GM12878 (cell line): ENCODE data around the gene PLAC8L1. TPM values are rescaled to one million over a fixed set of nuclear protein-coding genes. Genes with fewer than 3 reads are reported as not detected.

Source experiments
- ATAC-seq: fragments of 200-7000 bp; cut with Tn5 transposase; 3 replicates; pipeline ENCODE4 v1.9.1; 2020; ENCODE audit warnings: mild to moderate bottlenecking, moderate library complexity
- BruUV-seq: library from RNA; stranded (reverse); fragments of 400-500 nt; replicated peaks from 2 replicates; lab custom pipeline; 2021; lab: Mats Ljungman, UMichigan
- CTCF ChIA-PET: fragments of 300-600 bp; sonication (Branson Sonifier 250); formaldehyde crosslinking; extraction: SDS; loops from one replicate; lab custom pipeline; 2021; ENCODE audit warnings: inconsistent platforms; lab: Yijun Ruan, JAX
- POLR2A ChIA-PET: fragments of 350-600 bp; formaldehyde crosslinking; extraction: SDS; loops from one replicate; lab custom pipeline; 2021; ENCODE audit warnings: inconsistent platforms; lab: Charles Lee
- RAD21 ChIA-PET: fragments of 300-600 bp; sonication (Branson Sonifier 250); formaldehyde crosslinking; loops from one replicate; lab custom pipeline; 2023; ENCODE audit warnings: antibody characterized with exemption; ENCODE audit not compliant: unreplicated experiment; lab: Charles Lee
- SMC1A ChIA-PET: fragments of 300-600 bp; sonication (Branson Sonifier 250); formaldehyde crosslinking; loops from one replicate; lab custom pipeline; 2023; ENCODE audit not compliant: unreplicated experiment, uncharacterized antibody; lab: Charles Lee
- DNase-seq: peaks from one replicate; pipeline ENCODE4 v3.0.0-alpha.2; 2011; ENCODE audit warnings: low read depth, low spot score
- FAIRE-seq: peaks from 3 replicates; lab custom pipeline; 2011; peaks lifted over from hg19 to GRCh38; lab: Jason Lieb, UNC
- H2AFZ ChIP-seq: 2 replicates; pipeline ENCODE4 v1.6.0; 2011; ENCODE audit warnings: low read depth, low read length, control low read depth; ENCODE audit not compliant: control insufficient read depth
- H3K27ac ChIP-seq: 2 replicates; pipeline ENCODE4 v1.5.1; 2011; ENCODE audit warnings: control low read depth; ENCODE audit not compliant: control insufficient read depth, insufficient read depth
- H3K27me3 ChIP-seq, 2 experiments: replicated peaks in 1 of 2; 2 replicates each; pipeline versions ENCODE4 v1.6.0 to v1.6.1; 2011; ENCODE audit warnings: low read length in 1 of 2; ENCODE audit not compliant: control insufficient read depth in 2 of 2, insufficient read depth in 2 of 2
- H3K36me3 ChIP-seq, 2 experiments: 2 replicates each; pipeline ENCODE4 v1.5.1; 2011; ENCODE audit warnings: low read length in 1 of 2; ENCODE audit not compliant: control insufficient read depth in 2 of 2, insufficient read depth in 2 of 2
- H3K4me1 ChIP-seq: 2 replicates; pipeline ENCODE4 v1.6.1; 2011; ENCODE audit warnings: mild to moderate bottlenecking, low read length, moderate library complexity, mixed read lengths; ENCODE audit not compliant: control insufficient read depth, insufficient read depth
- H3K4me2 ChIP-seq: 2 replicates; pipeline ENCODE4 v1.6.0; 2011; ENCODE audit warnings: control low read depth; ENCODE audit not compliant: control insufficient read depth, insufficient read depth
- H3K4me3 ChIP-seq: fragments of 200-600 bp; sonication (generic); 2 replicates; pipeline ENCODE4 v1.5.1; 2016
- H3K79me2 ChIP-seq: 2 replicates; pipeline ENCODE4 v1.6.0; 2011; ENCODE audit warnings: low read length; ENCODE audit not compliant: control insufficient read depth, insufficient read depth
- H3K9ac ChIP-seq: 2 replicates; pipeline ENCODE4 v1.8.0; 2011; ENCODE audit warnings: low read length, control low read depth, mixed read lengths; ENCODE audit not compliant: control insufficient read depth, insufficient read depth
- H3K9me3 ChIP-seq: replicated peaks from 3 replicates; pipeline ENCODE4 v1.5.1; 2011; ENCODE audit warnings: mild to moderate bottlenecking, low read length; ENCODE audit not compliant: control insufficient read depth, insufficient read depth
- H4K20me1 ChIP-seq: 2 replicates; pipeline ENCODE4 v1.6.0; 2011; ENCODE audit not compliant: control insufficient read depth, insufficient read depth
- ASH2L ChIP-seq: fragments of 300-600, 200-600 bp; sonication (generic); IDR thresholded peaks from 2 replicates; pipeline ENCODE4 v1.6.1; 2017; ENCODE audit warnings: low read depth, mild to moderate bottlenecking, borderline replicate concordance
- EP300 ChIP-seq, 2 experiments: fragments of 150-350 bp in 1 of 2; IDR thresholded peaks; 2 replicates each; pipeline ENCODE4 v1.6.1; 2011 to 2012; ENCODE audit warnings: low read depth in 2 of 2, low read length in 2 of 2, borderline replicate concordance in 1 of 2, improper control_type of control experiment in 1 of 2, inconsistent platforms in 1 of 2; ENCODE audit not compliant: control insufficient read depth in 1 of 2
- GATAD2B ChIP-seq: fragments of 450-650 bp; conservative IDR thresholded peaks from 2 replicates; pipeline ENCODE4 v1.6.1; 2017; ENCODE audit warnings: low read depth, mild to moderate bottlenecking, moderate library complexity
- MEF2A ChIP-seq: IDR thresholded peaks from 2 replicates; pipeline ENCODE4 v1.6.1; 2011; ENCODE audit warnings: low read depth, mild to moderate bottlenecking, low read length, moderate library complexity; ENCODE audit not compliant: insufficient read depth
- MTA2 ChIP-seq: fragments of 450-650 bp; IDR thresholded peaks from 2 replicates; pipeline ENCODE4 v1.6.1; 2016; ENCODE audit warnings: low read depth, mild to moderate bottlenecking, moderate library complexity
- MTA3 ChIP-seq: IDR thresholded peaks from 2 replicates; pipeline ENCODE4 v1.6.1; 2012; ENCODE audit warnings: low read length, inconsistent platforms, borderline replicate concordance
- NBN ChIP-seq: fragments of 450-650 bp; IDR thresholded peaks from 2 replicates; pipeline ENCODE4 v1.6.1; 2016
- NFIC ChIP-seq: IDR thresholded peaks from 2 replicates; pipeline ENCODE4 v1.6.1; 2012; ENCODE audit warnings: low read depth, mild to moderate bottlenecking, inconsistent platforms, low read length, moderate library complexity
- NFYA ChIP-seq: IDR thresholded peaks from 2 replicates; pipeline ENCODE4 v1.6.1; 2011; ENCODE audit warnings: low read depth, mild to moderate bottlenecking, low read length, improper control_type of control experiment, borderline replicate concordance
- WGBS: methylation state at CpG from one replicate; pipeline ENCODE4 v1.1.6; 2016; ENCODE audit warnings: low lambda C conversion rate; ENCODE audit not compliant: insufficient replicate concordance, insufficient coverage; ENCODE audit errors: missing lambda C conversion rate; 5-methylcytosine and 5-hydroxymethylcytosine counted together
- in situ Hi-C: fragments of 300-500 bp; cut with MboI; formaldehyde crosslinking; loops from 9 replicates; pipeline ENCODE4 v1.14.3; 2018; ENCODE audit warnings: mixed read lengths
- intact Hi-C: fragments of 100-400 bp; cut with micrococcal nuclease; formaldehyde crosslinking; loops from one replicate; pipeline ENCODE4 v1.14.2; 2022; ENCODE audit not compliant: unreplicated experiment
- polyA plus RNA-seq, 11 experiments: library from polyadenylated mRNA; depleted of rRNA in 4 of 11; unstranded in 6 of 11; stranded (reverse) in 5 of 11; fragments of >200 nt; fragmentation: Nextera tagmentation in 4 of 11; fragmentation: Illumina TruSeq in 1 of 11; extraction: Ambion mirVana in 4 of 11; extraction: Trizol in 1 of 11; gene quantifications; 1 replicate in 1 of 11; 2 replicates in 10 of 11; pipeline versions ENCODE4 v1.2.1 to v1.2.3, GENCODE V29; 2011 to 2016; ENCODE audit warnings: inconsistent platforms in 2 of 11, missing spikeins in 2 of 11, low read depth in 1 of 11
- total RNA-seq, 4 experiments: library from RNA; depleted of rRNA in 3 of 4; stranded (reverse); fragments of >200 nt in 3 of 4; fragmentation: Illumina TruSeq in 1 of 4; extraction: Trizol in 1 of 4; gene quantifications; 2 replicates each; pipeline versions ENCODE4 v1.2.1 to v1.2.3, GENCODE V29; 2013 to 2021
- TF ChIP-seq, protein P1 (sequence below): fragments of 450-650 bp; IDR thresholded peaks from 2 replicates; pipeline ENCODE4 v1.6.1; 2017; ENCODE audit warnings: mild to moderate bottlenecking, low read depth, inconsistent platforms; ENCODE audit not compliant: poor library complexity, severe bottlenecking
- TF ChIP-seq, protein P2 (sequence below): fragments of 450-650 bp; formaldehyde crosslinking; IDR thresholded peaks from 2 replicates; pipeline ENCODE4 v1.4.0; 2020; ENCODE audit warnings: mild to moderate bottlenecking, moderate library complexity

Gene PLAC8L1
- total and polyA plus RNA-seq, 10 of the 15 experiments (the other 5 are each of a cell fraction or from before 2014, with no cell fraction given): 0.17 to 0.39 (median 0.24) TPM; not detected in 4

DNA sequence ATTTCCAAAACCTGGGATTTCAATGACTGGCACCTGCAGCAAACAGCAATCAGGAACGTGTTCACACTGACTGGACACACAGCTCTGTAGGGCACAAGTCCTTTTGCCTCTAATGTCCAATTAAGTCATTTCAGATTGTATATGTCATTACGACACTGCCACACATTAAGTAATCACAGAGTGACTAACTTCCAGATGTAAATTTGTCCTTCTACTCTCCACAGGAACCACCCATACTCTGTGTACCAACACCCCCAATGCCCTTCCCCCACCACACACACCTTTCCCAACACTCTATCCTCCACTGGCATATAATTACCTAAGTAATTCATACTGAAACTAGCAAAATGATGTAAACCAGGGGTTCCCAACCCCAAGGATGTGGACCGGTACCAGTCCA lies 46.6 kb upstream of the PLAC8L1 start:
- Histone ChIP-seq H3K9ac (no peak overlapping the region), H4K20me1 (no peaks in the 10 kb centered on the region), H3K79me2 (no peaks in the 10 kb centered on the region), H3K4me2 (no peak overlapping the region), H3K4me1 (no peaks in the 10 kb centered on the region), H3K4me3 (no peak overlapping the region), H3K9me3 (no peaks in the 10 kb centered on the region), H3K27ac (no peak overlapping the region), H2AFZ (no peak overlapping the region), H3K27me3 (no peaks in the 10 kb centered on the region)
- ChIA-PET POLR2A (no interaction called here), RAD21 (no interaction called here), SMC1A (no interaction called here), CTCF (no interaction called here)
- FAIRE-seq (no peak), DNase-seq (no peak)
- WGBS: 67% methylated on average over 3 of the region's 3 CpGs
- no TSS peak for BruUV-seq
- intact Hi-C loops: no loop called here
- TF ChIP-seq NFYA (no peak), MTA3 (no peak), ASH2L (no peak), MEF2A (no peak), NBN (no peak), MTA2 (no peak)
- TF ChIP-seq, all 136 proteins: peak for 0
- in situ Hi-C loops: no loop called here
- no peak for ATAC-seq
- H3K36me3 ChIP-seq: peaks cover 0 to 32% of the 10 kb centered on the region in 2 experiments

DNA sequence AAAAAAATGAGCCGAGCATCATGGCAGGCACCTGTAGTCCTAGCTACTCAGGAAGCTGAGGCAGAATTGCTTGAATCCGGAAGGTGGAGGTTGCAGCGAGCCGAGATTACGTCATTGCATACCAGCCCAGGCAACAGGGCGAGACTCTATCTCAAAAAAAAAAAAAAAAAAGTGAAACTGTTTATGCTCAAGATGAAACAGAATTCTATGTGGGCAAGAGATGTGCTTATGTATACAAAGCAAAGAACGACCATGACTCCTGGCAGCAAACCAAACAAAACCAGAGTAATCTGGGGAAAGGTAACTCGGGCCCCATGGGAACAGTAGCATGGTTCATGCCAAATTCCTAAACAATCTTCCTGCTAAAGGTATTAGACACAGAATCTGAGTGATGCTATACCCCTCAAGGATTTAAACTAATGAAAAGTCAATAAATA lies 32.6 kb upstream of the PLAC8L1 start:
- Histone ChIP-seq H3K9me3 (no peaks in the 10 kb centered on the region), H3K36me3 (peaks cover 0 to 11% of the 10 kb centered on the region in 2 experiments; a peak in 1 of 4 replicates), H3K27ac (no peak overlapping the region), H3K4me3 (no peak overlapping the region), H3K79me2 (no peaks in the 10 kb centered on the region), H4K20me1 (no peaks in the 10 kb centered on the region; the same call in 1 of the 2 replicates), H3K4me2 (no peak overlapping the region), H2AFZ (no peak overlapping the region), H3K27me3 (no peaks in the 10 kb centered on the region), H3K4me1 (no peaks in the 10 kb centered on the region), H3K9ac (no peak overlapping the region)
- FAIRE-seq (no peak), DNase-seq (no peak), ATAC-seq (no peak)
- 81% methylated on average over 8 of the region's 8 CpGs for WGBS
- no TSS peak for BruUV-seq
- SMC1A ChIA-PET: no interaction called here
- RAD21 ChIA-PET: no interaction called here
- in situ Hi-C loops: no loop called here
- intact Hi-C loops: no loop called here
- POLR2A ChIA-PET: no interaction called here
- CTCF ChIA-PET: no interaction called here
- TF ChIP-seq, protein P1, sequence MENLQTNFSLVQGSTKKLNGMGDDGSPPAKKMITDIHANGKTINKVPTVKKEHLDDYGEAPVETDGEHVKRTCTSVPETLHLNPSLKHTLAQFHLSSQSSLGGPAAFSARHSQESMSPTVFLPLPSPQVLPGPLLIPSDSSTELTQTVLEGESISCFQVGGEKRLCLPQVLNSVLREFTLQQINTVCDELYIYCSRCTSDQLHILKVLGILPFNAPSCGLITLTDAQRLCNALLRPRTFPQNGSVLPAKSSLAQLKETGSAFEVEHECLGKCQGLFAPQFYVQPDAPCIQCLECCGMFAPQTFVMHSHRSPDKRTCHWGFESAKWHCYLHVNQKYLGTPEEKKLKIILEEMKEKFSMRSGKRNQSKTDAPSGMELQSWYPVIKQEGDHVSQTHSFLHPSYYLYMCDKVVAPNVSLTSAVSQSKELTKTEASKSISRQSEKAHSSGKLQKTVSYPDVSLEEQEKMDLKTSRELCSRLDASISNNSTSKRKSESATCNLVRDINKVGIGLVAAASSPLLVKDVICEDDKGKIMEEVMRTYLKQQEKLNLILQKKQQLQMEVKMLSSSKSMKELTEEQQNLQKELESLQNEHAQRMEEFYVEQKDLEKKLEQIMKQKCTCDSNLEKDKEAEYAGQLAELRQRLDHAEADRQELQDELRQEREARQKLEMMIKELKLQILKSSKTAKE: no peak
- TF ChIP-seq EP300 (IDR thresholded peaks at IDR 0.05; ENCODE audit: borderline replicate concordance in 1 of 2, control insufficient read depth in 1 of 2, low read depth in 2 of 2, low read length in 2 of 2) (no peak), NFIC (no peak), GATAD2B (no peak)
- TF ChIP-seq, protein P2, sequence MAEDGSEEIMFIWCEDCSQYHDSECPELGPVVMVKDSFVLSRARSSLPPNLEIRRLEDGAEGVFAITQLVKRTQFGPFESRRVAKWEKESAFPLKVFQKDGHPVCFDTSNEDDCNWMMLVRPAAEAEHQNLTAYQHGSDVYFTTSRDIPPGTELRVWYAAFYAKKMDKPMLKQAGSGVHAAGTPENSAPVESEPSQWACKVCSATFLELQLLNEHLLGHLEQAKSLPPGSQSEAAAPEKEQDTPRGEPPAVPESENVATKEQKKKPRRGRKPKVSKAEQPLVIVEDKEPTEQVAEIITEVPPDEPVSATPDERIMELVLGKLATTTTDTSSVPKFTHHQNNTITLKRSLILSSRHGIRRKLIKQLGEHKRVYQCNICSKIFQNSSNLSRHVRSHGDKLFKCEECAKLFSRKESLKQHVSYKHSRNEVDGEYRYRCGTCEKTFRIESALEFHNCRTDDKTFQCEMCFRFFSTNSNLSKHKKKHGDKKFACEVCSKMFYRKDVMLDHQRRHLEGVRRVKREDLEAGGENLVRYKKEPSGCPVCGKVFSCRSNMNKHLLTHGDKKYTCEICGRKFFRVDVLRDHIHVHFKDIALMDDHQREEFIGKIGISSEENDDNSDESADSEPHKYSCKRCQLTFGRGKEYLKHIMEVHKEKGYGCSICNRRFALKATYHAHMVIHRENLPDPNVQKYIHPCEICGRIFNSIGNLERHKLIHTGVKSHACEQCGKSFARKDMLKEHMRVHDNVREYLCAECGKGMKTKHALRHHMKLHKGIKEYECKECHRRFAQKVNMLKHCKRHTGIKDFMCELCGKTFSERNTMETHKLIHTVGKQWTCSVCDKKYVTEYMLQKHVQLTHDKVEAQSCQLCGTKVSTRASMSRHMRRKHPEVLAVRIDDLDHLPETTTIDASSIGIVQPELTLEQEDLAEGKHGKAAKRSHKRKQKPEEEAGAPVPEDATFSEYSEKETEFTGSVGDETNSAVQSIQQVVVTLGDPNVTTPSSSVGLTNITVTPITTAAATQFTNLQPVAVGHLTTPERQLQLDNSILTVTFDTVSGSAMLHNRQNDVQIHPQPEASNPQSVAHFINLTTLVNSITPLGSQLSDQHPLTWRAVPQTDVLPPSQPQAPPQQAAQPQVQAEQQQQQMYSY (CRISPR knock-in tag): no peak
